Transverse colon (tissue), 3 donors: ENCODE measurements around the gene ACE.

Source experiments
- CTCF ChIP-seq, 5 experiments: fragments of 200-600 bp in 3 of 5; fragments of 450-650 bp in 2 of 5; sonication (generic) in 3 of 5; IDR thresholded peaks; 1 replicate in 2 of 5; 2 replicates in 3 of 5; pipeline ENCODE4 v1.5.1; 2016 to 2017; ENCODE audit warnings: antibody characterized with exemption in 5 of 5, inconsistent platforms in 3 of 5, mild to moderate bottlenecking in 2 of 5, moderate library complexity in 1 of 5
- EP300 ChIP-seq: sonication (generic); formaldehyde crosslinking; IDR thresholded peaks from one replicate; pipeline ENCODE4 v1.6.1; 2017; ENCODE audit warnings: antibody characterized with exemption, low read depth
- POLR2A ChIP-seq: fragments of 450-650 bp; IDR thresholded peaks from one replicate; pipeline ENCODE4 v1.6.1; 2016; ENCODE audit warnings: antibody characterized with exemption, mild to moderate bottlenecking, moderate library complexity

DNA sequence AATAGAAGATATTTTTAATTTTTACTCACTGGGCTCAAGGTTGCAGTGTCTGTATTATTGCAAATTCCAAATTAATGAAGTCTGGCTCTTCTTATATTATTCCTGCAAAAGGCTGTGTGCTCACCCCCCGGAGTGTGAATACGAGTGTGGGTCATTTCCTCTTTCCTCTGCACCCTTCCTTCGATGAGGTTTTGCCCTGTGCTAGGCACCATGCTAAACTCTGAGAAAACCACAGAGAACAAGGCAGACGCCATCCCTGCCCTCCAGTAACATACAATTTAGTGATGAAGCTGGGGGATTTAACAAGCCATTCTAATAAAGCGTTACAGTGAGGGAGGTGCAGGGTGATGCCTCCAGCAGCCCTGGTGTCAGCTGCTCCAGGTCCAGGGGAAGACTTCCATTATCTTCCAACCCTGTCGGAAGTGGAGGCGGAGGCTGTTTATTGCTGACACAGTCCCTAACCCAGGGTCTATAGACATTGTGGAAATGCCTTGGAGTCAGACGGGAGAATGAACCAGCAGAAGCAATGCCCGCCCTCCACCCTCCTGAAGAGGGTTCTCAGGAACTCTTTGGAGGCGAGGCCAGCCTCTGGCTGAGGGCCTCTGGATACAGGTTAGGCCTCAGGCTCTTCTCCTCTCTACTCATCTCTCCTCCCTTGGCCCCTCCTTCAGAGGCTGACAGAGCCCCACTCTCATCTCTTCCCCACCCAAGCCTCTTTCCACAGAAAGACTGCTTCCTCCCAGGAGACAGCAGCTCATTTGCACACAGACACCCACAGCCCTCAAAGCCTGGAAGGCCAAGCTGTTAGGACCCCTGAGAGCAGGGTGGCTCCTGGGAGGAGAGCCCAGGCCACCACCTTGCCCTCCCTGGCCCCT lies 2.0 kb upstream of the ACE start:
- TF ChIP-seq CTCF (IDR thresholded peaks at IDR 0.05) (no peak), EP300 (no peak), POLR2A (no peak)
